Neuron (in vitro differentiated cells): ENCODE measurements around the gene KIF19.

Experiments
- H2AFZ ChIP-seq: one replicate; pipeline ENCODE4 v1.6.1; 2013; ENCODE audit warnings: low read depth, mild to moderate bottlenecking, inconsistent platforms, low read length, moderate library complexity
- H3K27me3 ChIP-seq: one replicate; pipeline ENCODE4 v1.6.1; 2013; ENCODE audit warnings: low read length; ENCODE audit not compliant: insufficient read depth
- H3K36me3 ChIP-seq: one replicate; pipeline ENCODE4 v1.6.1; 2013; ENCODE audit warnings: low read length; ENCODE audit not compliant: insufficient read depth
- H3K4me1 ChIP-seq: one replicate; pipeline ENCODE4 v1.6.1; 2013; ENCODE audit warnings: low read length; ENCODE audit not compliant: insufficient read depth
- H3K4me3 ChIP-seq: 2 replicates; pipeline ENCODE4 v1.5.1; 2013; ENCODE audit warnings: mild to moderate bottlenecking, low read length, moderate library complexity
- H3K9me3 ChIP-seq: one replicate; pipeline ENCODE4 v1.6.1; 2013; ENCODE audit warnings: low read length

Gene KIF19

GRCh38 chr17:74362810-74363498, 36.9 kb downstream of the KIF19 start:
- Histone ChIP-seq H3K9me3 (no peaks in the 10 kb centered on the region), H3K27me3 (no peaks in the 10 kb centered on the region), H3K4me1 (peaks cover 26% of the 10 kb centered on the region), H2AFZ (no peak overlapping the region), H3K4me3 (no peak overlapping the region), H3K36me3 (no peaks in the 10 kb centered on the region)

GRCh38 chr17:74367206-74367605, 41.2 kb downstream of the KIF19 start, which contains the start of gene GPR142:
Gene GPR142 (plus strand): TSS chr17:74367506. CDS start chr17:74369541, 2,035 bp downstream.
- Histone ChIP-seq H3K4me1 (peaks cover 11% of the 10 kb centered on the region), H2AFZ (no peak within 1 kb of the TSS), H3K4me3 (no peak within 1 kb of the TSS), H3K9me3 (no peaks in the 10 kb centered on the region), H3K36me3 (no peaks in the 10 kb centered on the region), H3K27me3 (no peaks in the 10 kb centered on the region)

GRCh38 chr17:74368341-74369081, 42.5 kb downstream of the KIF19 start:
- Histone ChIP-seq H3K36me3 (no peaks in the 10 kb centered on the region), H3K9me3 (no peaks in the 10 kb centered on the region), H3K4me3 (no peak overlapping the region), H2AFZ (no peak overlapping the region), H3K27me3 (no peaks in the 10 kb centered on the region), H3K4me1 (peaks cover 3% of the 10 kb centered on the region)

GRCh38 chr17:74369221-74369620, 43.2 kb downstream of the KIF19 start:
- H3K4me3 ChIP-seq, result no peak overlapping the region
- no peaks in the 10 kb centered on the region for H3K36me3 ChIP-seq
- H3K9me3 ChIP-seq, result no peaks in the 10 kb centered on the region
- no peaks in the 10 kb centered on the region for H3K27me3 ChIP-seq
- peaks cover 3% of the 10 kb centered on the region for H3K4me1 ChIP-seq
- H2AFZ ChIP-seq, result no peak overlapping the region

- no peak overlapping the region for H2AFZ ChIP-seq
- H3K4me1 ChIP-seq, result peaks cover 3% of the 10 kb centered on the region
- H3K27me3 ChIP-seq, result no peaks in the 10 kb centered on the region
These were observed 43.9 kb downstream of the KIF19 start for GRCh38 chr17:74369665-74370490.

GRCh38 chr17:74371653-74372147, 45.7 kb downstream of the KIF19 start:
- Histone ChIP-seq H2AFZ (no peak overlapping the region), H3K36me3 (no peaks in the 10 kb centered on the region), H3K4me1 (peaks cover 3% of the 10 kb centered on the region), H3K27me3 (no peaks in the 10 kb centered on the region), H3K9me3 (no peaks in the 10 kb centered on the region), H3K4me3 (no peak overlapping the region)

More at GRCh38 chr17:74369665-74370490, 43.9 kb downstream of the KIF19 start:
- no peak overlapping the region for H3K4me3 ChIP-seq
- H3K9me3 ChIP-seq, result no peaks in the 10 kb centered on the region
- H3K36me3 ChIP-seq, result no peaks in the 10 kb centered on the region

- no peaks in the 10 kb centered on the region for H3K9me3 ChIP-seq
- H3K4me3 ChIP-seq, result no peak overlapping the region
- H2AFZ ChIP-seq, result no peak overlapping the region
- H3K27me3 ChIP-seq, result no peaks in the 10 kb centered on the region
- H3K36me3 ChIP-seq, result no peaks in the 10 kb centered on the region
- H3K4me1 ChIP-seq, result peaks cover 3% of the 10 kb centered on the region
These were observed 46.4 kb downstream of the KIF19 start for GRCh38 chr17:74372426-74372825.

GRCh38 chr17:74373838-74374606, 48.0 kb downstream of the KIF19 start:
- no peaks in the 10 kb centered on the region for H3K36me3 ChIP-seq
- H3K27me3 ChIP-seq, result no peaks in the 10 kb centered on the region
- no peak overlapping the region for H2AFZ ChIP-seq
- H3K9me3 ChIP-seq, result no peaks in the 10 kb centered on the region
- H3K4me1 ChIP-seq, result no peaks in the 10 kb centered on the region
- H3K4me3 ChIP-seq, result no peak overlapping the region

- H3K27me3 ChIP-seq, result no peaks in the 10 kb centered on the region
- no peak overlapping the region for H2AFZ ChIP-seq
- peaks cover 2% of the 10 kb centered on the region for H3K4me1 ChIP-seq
- no peaks in the 10 kb centered on the region for H3K9me3 ChIP-seq
- H3K4me3 ChIP-seq, result no peak overlapping the region
- no peaks in the 10 kb centered on the region for H3K36me3 ChIP-seq
These were observed 48.8 kb downstream of the KIF19 start for GRCh38 chr17:74374858-74375257.

GRCh38 chr17:74379495-74380085, 53.6 kb downstream of the KIF19 start:
- Histone ChIP-seq H3K36me3 (no peaks in the 10 kb centered on the region), H3K27me3 (no peaks in the 10 kb centered on the region), H2AFZ (no peak overlapping the region), H3K9me3 (no peaks in the 10 kb centered on the region), H3K4me1 (peaks cover 2% of the 10 kb centered on the region), H3K4me3 (no peak overlapping the region)

- Histone ChIP-seq H3K4me3 (no peak overlapping the region), H3K9me3 (no peaks in the 10 kb centered on the region), H3K27me3 (no peaks in the 10 kb centered on the region), H3K36me3 (no peaks in the 10 kb centered on the region), H3K4me1 (peaks cover 2% of the 10 kb centered on the region), H2AFZ (no peak overlapping the region)
These were observed 54.3 kb downstream of the KIF19 start for GRCh38 chr17:74380086-74380958.
